ENCODE data around the gene FSTL5.
"Not testable (repeated sequence)": the region's sequence is repeated elsewhere in the genome, so short reads cannot be mapped to it uniquely, and the experiment has no call there.

FSTL5 gene

GRCh38 chr4:162131256-162131655 is 32.5 kb downstream of the FSTL5 start:
- no peak overlapping the region for H3K4me3 ChIP-seq (ENCODE audit: low read length)
- TF ChIP-seq ZNF274 (IDR thresholded peaks at IDR 0.05; ENCODE audit: low read depth, low read length), result no peak

GRCh38 chr4:162126729-162127128 is 37.1 kb downstream of the FSTL5 start:
- no peak overlapping the region for H3K4me3 ChIP-seq (ENCODE audit: low read length)
- no peak for TF ChIP-seq ZNF274 (IDR thresholded peaks at IDR 0.05; ENCODE audit: low read depth, low read length)

DNA sequence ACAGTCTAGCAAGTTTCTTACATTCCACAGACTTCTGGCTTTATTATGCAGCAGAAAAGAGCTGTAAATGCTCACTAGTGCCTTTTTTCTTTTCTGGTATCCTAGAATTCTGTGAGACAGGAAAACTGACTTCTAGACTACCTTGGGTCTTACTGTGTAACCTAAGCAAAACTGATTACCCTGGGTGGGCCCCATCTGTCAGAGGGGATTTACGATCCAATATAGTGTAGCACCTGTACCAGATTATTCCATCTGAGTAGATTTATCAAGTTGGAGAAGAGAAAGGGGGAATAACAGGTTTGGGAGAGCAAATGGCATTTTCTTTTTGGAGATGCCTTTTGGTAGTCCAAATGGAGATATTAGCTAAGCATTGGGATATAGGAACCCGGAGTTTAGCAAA is 46.7 kb downstream of the FSTL5 start:
- H3K4me3 ChIP-seq (ENCODE audit: low read length), result no peak overlapping the region
- TF ChIP-seq ZNF274 (IDR thresholded peaks at IDR 0.05; ENCODE audit: low read depth, low read length), result no peak

DNA sequence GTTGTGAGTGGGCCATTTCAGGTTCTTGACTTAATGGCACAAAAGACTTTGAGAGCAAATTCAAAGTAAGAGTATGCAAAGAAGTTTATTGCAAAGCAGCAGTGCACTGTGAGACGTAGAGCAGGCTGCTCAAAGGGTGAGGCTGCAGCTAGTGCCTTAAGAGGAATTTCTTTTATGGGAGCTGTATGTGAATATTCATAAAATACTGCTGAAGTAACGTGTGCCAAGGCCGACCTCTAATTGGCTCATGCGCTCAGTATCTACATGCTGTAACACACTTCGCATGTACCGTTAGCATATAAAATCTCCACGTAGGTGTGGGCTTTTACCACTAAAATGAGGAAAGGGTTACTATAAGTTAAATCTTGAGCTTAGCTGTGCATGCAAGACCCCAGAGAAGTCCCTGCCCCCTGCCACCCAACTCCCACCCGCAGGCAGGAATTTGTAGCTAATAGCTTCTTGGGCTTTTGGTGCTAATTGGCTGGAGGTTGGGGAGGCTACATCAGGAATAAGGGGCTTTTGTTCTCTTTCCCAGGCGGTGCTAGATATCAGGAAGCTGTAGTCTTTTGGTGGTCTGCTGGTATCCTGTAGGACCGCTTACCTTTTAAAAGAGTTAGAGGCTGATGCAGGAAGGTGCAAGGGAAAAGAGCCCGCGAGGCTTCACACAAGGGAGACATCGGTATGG is 47.6 kb downstream of the FSTL5 start:
- TF ChIP-seq ZNF274 (IDR thresholded peaks at IDR 0.05; ENCODE audit: low read depth, low read length), result no peak
- H3K4me3 ChIP-seq (ENCODE audit: low read length), result no peak overlapping the region

GRCh38 chr4:162115333-162115732 is 48.5 kb downstream of the FSTL5 start:
- H3K4me3 ChIP-seq (ENCODE audit: low read length), result no peak overlapping the region
- TF ChIP-seq ZNF274 (IDR thresholded peaks at IDR 0.05; ENCODE audit: low read depth, low read length), result no peak

DNA sequence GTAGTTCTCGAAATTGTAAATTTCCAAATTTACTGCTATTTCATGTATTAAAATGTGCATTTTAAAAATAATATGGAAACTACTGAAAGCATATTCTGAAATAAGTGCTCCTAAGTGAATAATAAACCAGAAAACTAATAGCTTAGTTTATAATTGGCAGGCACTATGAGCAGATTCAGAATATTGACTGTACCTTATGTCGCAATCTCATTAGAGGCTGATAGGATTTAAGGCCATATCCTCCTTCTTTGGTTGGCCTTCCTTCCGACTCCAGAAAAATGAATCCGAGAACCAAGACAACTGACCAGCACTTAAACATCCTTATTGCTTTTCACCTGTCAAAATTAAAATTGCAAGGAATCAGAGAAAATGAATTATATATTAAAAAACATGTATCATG is 52.7 kb downstream of the FSTL5 start:
- no peak for TF ChIP-seq ZNF274 (IDR thresholded peaks at IDR 0.05; ENCODE audit: low read depth, low read length)

GRCh38 chr4:162104459-162105124 is 59.2 kb downstream of the FSTL5 start:
- TF ChIP-seq ZNF274 (IDR thresholded peaks at IDR 0.05; ENCODE audit: low read depth, low read length), result no peak
- H3K4me3 ChIP-seq (ENCODE audit: low read length), result no peak overlapping the region

More for the DNA sequence above, 52.7 kb downstream of the FSTL5 start:
- no peak overlapping the region for H3K4me3 ChIP-seq (ENCODE audit: low read length)

GRCh38 chr4:162103908-162104307 is 59.9 kb downstream of the FSTL5 start:
- H3K4me3 ChIP-seq (ENCODE audit: low read length), result not testable (repeated sequence)

DNA sequence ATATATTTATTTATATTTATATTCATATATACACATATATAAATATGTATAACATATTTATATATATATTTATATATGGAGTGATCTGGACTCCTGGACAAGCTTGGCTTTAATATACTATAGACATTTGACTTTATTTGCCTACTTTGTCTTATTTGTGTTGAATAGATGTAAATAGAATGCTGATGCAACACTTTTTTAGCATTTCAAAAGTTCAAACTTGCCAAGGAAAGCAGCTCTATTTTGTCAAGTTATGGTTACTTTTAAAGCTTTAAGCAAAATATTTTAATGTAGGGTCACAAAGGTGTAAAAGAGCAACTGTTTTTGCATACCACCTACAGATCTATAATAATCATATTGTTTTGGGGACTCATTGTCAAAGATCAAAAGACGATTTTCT is 61.1 kb downstream of the FSTL5 start:
- TF ChIP-seq ZNF274 (IDR thresholded peaks at IDR 0.05; ENCODE audit: low read depth, low read length), result no peak
- no peak overlapping the region for H3K4me3 ChIP-seq (ENCODE audit: low read length)

- TF ChIP-seq ZNF274 (IDR thresholded peaks at IDR 0.05; ENCODE audit: low read depth, low read length), result no peak
- H3K4me3 ChIP-seq (ENCODE audit: low read length), result no peak overlapping the region
These were observed 62.5 kb downstream of the FSTL5 start for GRCh38 chr4:162101337-162101736.

GRCh38 chr4:162075726-162076125 is 88.1 kb downstream of the FSTL5 start:
- H3K4me3 ChIP-seq (ENCODE audit: low read length), result no peak overlapping the region
- no peak for TF ChIP-seq ZNF274 (IDR thresholded peaks at IDR 0.05; ENCODE audit: low read depth, low read length)

DNA sequence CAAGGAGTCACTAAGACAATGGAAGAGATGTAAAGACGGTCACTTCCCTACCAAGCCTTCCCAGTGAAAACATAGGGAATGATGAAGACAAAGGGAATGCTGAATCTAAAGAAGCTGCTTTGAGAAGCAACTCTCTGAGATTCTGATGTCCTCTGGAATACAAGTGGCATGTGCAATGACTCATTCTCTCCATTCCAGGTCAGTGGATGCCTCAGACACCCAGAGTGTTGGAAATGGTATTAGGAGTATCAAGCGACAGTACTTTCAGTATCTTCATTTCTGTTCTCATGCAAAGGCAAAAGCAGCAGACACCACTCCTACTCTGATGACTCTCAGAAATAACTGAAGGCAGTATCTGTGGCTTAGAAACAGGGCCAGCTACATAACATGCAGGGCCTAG is 102.6 kb downstream of the FSTL5 start:
- H3K4me3 ChIP-seq (ENCODE audit: low read length), result no peak overlapping the region
- no peak for TF ChIP-seq ZNF274 (IDR thresholded peaks at IDR 0.05; ENCODE audit: low read depth, low read length)

DNA sequence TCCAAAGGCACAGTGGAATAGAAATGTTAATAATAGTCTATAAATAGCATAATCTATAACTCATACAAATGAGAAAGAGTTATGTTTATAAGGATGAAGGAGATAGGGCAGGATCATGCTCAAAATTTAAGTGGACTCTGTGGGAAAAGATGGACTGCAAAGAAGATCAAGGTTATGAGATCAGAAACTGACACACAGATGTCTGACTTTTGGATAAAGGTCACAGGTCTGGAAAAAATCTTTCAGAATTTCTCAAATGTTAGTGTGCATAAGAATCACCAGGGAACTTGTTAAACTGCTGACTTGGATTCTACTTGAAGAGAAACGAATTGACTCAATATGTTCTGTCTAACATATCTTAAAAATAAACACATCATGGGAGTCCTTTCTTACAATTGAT is 104.1 kb downstream of the FSTL5 start:
- TF ChIP-seq ZNF274 (IDR thresholded peaks at IDR 0.05; ENCODE audit: low read depth, low read length), result no peak
- H3K4me3 ChIP-seq (ENCODE audit: low read length), result no peak overlapping the region

DNA sequence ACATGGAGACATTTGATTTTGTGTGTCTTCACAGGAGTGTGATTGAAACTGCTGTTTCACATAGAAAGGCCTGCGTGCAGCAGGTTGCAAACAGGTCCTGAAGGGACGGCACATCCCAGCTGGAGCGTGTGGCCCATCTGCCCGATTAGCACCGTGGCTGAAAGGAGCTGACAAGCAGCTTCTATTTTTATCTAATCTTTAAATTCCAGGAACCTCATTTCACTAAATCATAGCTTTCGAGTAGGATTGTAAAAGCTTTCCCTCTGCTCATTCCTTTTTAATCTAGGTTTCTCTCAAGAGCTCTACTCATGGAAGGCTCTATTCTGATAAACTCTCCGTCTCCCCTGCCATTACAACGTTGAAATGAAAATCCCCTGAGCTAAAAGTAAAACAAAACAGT is 106.8 kb downstream of the FSTL5 start:
- no peak overlapping the region for H3K4me3 ChIP-seq (ENCODE audit: low read length)
- no peak for TF ChIP-seq ZNF274 (IDR thresholded peaks at IDR 0.05; ENCODE audit: low read depth, low read length)

DNA sequence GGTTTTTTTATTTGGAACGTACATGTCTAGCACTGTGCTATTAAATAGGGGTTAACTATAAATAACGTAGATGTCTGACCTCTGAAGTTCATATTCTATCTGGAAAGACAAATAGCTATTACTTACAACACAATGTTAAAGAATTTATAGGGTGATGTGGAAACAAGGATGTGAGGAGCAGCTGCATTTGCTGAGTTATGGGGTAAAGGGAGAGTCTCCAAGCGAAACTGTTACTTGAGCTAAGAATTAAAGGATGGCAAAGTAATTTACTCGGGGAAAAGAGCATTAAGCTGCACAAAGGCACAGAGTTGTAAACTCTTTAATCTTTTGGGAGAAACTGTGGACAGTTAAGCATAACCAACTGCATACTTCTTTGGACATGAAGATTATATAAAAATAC is 117.7 kb downstream of the FSTL5 start:
- H3K4me3 ChIP-seq (ENCODE audit: low read length), result no peak overlapping the region
- TF ChIP-seq ZNF274 (IDR thresholded peaks at IDR 0.05; ENCODE audit: low read depth, low read length), result no peak

- H3K4me3 ChIP-seq (ENCODE audit: low read length), result no peak overlapping the region
- no peak for TF ChIP-seq ZNF274 (IDR thresholded peaks at IDR 0.05; ENCODE audit: low read depth, low read length)
These were observed 125.7 kb downstream of the FSTL5 start for GRCh38 chr4:162038112-162038511.

Measured in GM08714 (cell line).